Measurements from ENCODE around the gene EMILIN2.
A peak's percentile ranks its signal among the peaks of the same experiment; 100 is the strongest.
"Not testable (repeated sequence)": the region's sequence is repeated elsewhere in the genome, so short reads cannot be mapped to it uniquely, and the experiment has no call there.

Gene EMILIN2

DNA sequence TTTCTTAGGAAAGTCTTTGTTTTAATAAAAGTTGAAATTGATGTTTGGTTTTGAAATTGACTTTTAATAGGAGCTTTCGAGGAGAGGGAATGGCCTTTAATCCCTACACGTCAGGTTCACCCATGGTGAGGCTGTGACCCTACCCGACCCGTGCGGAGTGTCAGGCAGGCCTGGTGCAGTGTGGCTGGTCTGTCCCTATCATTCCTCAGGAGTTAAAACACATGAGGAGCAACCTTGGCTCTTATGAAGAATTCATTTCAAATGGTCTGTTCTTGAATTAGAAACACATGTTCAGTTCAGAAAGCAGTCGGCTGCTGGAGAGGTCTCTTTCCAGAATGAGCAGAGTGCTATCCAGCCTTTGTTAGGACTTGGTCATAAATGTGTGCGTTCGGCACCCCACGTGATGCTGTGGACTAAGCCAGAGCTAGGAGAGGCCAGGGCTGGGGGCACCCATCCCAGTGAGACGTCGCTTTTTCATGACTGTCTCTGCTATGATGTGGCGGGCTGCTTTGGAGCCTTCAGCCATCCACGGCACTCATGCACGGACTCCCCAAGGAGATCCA lies 54.7 kb downstream of the EMILIN2 start:
- peak; percentile 84 for DNase-seq

- no peak for DNase-seq
Observed at GRCh38 chr18:2902327-2902726, 55.5 kb downstream of the EMILIN2 start.

DNA sequence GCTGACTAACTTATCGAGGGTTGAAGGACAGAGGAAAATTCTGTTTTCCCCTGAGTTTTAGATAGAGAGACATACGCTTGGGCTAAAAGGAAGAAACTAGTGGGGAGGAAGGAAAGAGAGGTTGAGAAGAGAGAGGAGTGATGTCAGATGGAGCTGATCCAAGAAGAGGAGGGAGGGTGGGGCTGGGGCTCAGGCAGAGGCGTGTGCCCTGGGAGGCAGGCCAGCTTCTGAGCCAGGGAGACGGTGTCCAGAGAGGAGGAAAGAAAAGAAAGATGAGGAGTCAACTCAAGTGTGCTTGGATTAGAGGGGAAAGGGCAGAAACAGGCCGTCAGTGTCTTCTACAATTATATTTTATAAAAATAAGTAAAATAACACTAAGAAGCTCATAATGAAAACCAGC lies 56.2 kb downstream of the EMILIN2 start:
- DNase-seq = peak; percentile 78

GRCh38 chr18:2905854-2906703 lies 59.3 kb downstream of the EMILIN2 start:
- peak; percentile 57 for DNase-seq

GRCh38 chr18:2906704-2907549 lies 60.1 kb downstream of the EMILIN2 start:
- peak; percentile 30 for DNase-seq

DNA sequence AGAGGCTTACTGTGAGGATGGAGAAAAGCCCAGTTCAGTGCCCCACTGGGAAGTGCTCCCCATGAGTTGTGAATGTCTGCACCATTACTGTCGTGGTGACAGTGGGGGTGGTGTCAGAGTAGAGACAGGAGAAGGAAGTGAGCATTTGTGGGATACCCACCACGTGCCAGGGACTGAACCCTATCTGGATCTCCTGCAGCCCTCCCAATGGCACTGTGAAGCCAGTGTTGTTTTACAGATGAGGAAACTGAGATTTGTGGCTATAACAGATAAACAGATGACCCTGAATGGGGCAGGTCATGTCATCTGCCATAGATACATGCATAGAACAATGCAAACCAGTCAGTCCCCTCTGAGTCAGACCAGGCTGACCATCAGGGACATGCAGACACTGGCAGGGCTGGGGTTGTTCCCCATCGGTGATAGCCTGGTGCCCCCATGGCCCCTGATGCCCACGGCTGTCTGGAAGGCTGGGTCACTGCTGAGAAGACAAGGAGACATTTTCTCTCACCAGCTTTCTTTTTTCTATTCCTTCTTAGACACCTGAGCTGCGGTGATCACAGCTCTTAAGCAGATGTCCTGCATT lies 60.8 kb downstream of the EMILIN2 start:
- no peak for DNase-seq

DNA sequence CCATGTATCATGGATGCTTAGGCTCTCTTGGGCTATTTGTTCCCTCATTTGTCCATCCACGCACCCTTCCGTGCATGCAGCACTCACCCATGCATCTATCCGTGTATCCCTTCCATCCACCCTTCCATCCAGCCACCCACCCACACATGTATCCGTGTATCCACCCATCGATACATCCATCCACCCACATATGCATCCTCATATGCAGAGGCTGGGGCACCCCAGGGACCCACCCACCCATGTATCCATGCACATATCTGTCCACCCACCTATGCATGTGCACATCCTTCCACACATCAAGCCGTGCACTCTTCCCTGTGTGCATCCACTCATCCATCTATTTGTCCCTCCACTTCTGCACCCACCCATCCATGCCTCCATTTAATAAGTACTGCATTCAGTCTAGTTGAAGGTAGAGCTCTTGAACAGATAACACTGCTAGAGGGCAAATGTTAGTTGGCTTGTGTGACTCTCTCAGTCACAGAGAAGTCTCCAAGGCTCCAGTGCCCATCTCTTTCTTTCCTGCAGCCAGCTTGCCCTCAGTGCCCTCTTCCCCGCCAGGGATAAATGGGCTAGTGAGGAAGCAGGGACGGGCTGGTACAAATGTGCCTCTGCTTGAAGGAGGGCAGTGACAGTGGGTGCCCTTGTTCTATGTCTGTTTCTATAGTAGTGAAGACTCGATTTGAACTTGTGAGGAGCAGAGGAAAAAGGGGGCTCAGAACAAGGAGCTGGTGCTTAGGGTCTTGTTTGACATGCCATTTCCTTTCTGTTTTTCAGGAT lies 61.5 kb downstream of the EMILIN2 start:
- DNase-seq = no peak

DNA sequence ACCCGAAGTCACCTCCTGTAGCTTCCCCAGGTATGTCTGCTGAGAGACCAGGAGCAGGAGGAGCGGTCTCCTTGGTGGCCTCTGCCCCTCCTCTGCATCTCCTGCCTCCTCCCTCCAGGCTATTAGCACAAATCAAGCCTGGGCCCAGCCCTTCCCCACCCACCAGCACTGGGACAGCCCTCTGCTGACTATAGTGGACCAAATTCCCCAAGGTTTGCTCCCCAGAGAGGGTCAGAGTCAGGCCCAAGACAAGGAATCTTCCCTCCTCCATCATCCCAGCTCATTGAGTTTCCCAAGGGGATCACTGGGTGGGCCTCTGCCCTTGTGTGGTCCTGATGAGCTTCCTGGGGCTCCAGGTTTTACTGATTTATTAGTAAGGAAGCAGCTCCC lies 62.1 kb downstream of the EMILIN2 start:
- no peak for DNase-seq

DNA sequence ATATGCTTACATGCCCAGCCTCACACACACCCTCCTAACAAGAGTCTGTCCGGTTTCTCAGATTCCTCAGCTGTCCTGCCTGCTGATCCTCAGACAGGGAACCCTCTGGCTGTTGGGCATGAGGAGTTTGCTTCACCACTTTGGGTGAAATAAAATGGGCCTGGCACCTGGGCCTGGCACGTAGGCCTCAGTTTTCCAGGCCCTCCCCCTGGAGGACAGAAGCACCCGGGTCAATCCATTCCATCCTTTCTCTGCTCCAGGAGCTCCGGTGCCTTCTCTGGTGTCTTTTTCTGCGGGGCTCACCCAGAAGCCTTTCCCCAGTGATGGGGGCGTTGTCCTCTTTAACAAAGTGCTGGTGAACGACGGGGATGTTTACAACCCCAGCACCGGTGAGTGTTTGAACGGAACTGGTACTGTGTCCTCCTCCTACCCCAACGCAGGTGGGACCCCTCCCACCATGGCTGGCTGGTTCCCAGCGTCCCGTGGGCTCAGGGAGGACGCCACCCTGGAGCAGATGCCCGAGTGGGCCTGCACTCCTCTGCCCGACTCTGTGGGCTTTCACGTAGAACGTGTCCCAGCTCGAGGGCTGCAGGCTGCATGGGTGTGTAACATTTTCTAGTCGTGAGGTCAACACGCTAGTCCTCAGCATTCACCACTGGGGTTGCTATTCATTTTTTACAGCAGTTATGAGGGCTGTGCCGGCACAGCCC lies 62.8 kb downstream of the EMILIN2 start:
- no peak for DNase-seq

GRCh38 chr18:2910261-2910660 lies 63.5 kb downstream of the EMILIN2 start:
- DNase-seq = no peak

DNA sequence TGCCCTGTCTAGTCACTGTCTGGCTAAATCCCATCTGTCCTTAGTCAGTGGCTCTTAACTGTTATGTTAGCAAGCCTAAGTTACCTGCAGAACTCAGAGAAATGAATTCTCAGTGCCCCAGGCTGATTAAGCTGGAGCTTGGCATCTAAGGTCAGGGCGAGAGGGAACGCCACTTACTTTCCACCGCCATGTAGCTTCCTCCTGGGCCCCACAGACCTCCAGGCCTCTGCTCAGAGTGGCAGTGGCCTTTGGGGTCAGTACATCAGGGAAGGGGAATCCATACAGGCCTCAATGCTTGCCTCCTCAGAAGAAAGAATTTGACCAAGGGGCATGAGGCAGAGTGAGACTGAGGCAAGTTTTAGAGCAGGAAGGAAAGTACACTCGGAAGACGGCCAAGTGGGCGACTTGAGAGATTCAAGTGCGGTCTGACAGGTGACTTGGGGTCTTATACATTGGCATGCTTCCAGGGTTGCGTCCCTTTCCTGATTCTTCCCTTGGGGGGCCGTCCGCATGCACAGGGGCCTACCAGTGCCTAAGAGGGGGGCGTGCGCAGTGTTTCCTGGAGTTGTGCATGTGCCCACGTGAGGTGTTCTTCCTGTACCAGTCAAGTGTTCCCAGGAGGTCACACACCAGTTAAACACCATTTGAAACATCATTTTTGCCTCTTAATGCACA lies 64.1 kb downstream of the EMILIN2 start:
- no peak for DNase-seq

DNA sequence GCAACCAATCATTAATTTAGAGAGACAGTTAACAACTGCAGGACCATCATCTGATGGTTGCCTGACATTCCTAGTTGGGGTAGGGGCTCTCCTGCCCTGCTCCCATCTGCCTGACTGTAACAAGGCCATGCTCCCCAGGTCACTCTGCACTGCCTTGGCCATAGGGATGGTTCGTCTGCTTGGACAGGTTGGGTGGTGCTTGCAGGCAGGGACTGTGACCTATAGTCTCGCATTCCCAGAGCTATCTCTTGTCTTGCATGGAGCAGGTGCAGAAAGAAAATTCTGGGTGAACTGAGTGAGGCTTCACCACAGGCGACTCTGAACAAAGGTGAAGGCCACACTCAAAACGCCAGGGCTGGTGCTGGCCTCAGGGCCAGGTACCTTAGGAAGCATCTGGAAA lies 64.7 kb downstream of the EMILIN2 start:
- no peak for DNase-seq

DNA sequence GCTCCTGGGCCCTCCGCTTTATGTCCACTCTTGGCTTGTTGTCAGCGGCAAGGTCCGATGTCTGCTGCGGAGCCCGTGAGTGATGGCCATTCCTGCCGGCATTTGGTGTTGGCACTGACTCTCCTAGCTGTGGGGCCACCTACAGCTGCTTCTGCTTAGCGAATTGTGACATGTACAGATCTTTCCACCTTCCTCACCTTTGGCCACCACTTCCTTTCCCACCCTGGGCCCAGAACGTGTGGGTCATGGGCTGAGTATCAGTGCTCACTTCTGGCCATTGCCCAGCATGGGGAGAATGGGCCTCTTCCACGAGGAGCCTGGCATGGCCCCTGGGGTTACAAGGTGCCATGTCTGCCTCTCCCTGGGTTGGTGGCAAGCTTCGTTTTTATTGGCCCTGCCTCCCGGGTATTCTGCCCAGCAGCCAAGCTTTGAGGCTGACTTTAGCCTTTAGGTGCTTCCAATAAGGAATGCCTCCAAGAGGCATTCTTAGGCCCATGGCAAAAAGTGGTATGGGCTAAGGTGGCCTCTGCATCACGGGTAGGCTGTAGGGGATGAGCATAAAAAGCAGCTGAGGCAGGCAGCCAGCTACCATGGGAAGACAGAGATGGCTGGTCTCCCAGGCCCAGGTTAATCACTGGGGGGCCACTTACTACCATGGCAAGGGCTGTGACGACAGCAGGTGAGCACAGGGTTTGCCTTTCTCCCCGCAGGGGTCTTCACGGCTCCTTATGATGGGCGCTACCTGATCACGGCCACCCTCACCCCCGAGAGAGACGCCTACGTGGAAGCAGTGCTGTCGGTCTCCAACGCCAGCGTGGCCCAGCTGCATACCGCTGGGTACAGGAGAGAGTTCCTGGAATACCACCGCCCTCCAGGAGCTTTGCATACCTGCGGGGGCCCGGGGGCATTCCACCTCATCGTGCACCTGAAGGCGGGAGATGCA lies 65.8 kb downstream of the EMILIN2 start:
- no peak for DNase-seq

GRCh38 chr18:2913398-2914005 lies 66.7 kb downstream of the EMILIN2 start:
- DNase-seq = no peak

- DNase-seq = no peak
Observed at GRCh38 chr18:2914185-2914880, 67.5 kb downstream of the EMILIN2 start.

DNA sequence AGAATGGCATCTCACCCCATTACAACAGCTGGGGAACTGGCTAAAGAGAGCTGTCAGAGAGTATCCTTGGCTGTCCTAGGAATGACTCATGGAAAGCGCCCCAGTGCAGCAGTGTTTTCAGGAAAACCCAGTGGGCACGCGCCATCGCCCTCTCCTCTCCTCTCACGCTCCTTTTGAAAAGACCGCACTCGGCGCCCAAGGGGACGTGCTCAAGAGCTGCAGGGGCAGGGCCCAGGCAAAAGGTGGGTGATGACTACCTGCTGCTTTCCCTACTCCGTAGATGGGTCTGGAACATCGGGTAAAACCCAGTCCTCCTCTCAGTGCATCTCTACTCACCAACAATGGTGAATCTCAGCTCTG lies 68.1 kb downstream of the EMILIN2 start:
- DNase-seq = no peak

GRCh38 chr18:2915486-2915885 lies 68.7 kb downstream of the EMILIN2 start:
- not testable (repeated sequence) for DNase-seq

DNA sequence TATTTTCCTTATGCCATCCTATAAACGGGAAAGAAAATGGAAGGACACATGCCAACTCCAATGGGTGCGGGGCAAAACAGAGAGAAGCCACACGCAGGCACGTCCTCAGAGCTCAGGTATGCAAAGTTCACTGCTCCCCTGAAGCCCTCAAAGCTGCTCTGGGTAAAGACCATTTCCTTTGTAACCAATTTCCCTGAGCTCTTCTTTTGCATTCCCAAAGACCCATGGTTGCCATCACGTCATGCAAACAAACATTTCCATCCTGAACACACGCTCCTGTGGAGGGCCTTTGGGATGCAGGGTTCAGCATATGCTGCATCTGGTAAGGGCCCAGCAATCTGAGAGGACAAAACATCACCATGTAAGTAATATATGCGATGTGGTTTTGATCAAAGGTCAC lies 69.4 kb downstream of the EMILIN2 start:
- no peak for DNase-seq
